Gastrocnemius medialis (tissue), 4 donors: Measurements from ENCODE around the gene SAA2.

ENCODE experiments used
- POLR2A ChIP-seq, 2 donors: fragments of 450-650 bp; IDR thresholded peaks; one replicate each; pipeline ENCODE4 v1.6.1; 2017; ENCODE audit warnings: antibody characterized with exemption in 2 of 2, mild to moderate bottlenecking in 2 of 2, moderate library complexity in 2 of 2
- TF ChIP-seq, protein P1 (sequence below), 5 experiments: fragments of 450-650 bp in 3 of 5; fragments of 200-600 bp in 2 of 5; sonication (generic) in 2 of 5; IDR thresholded peaks in 4 of 5; conservative IDR thresholded peaks in 1 of 5; 1 replicate in 4 of 5; 2 replicates in 1 of 5; pipeline ENCODE4 v1.5.1; 2016 to 2019; ENCODE audit warnings: antibody characterized with exemption in 5 of 5, mild to moderate bottlenecking in 3 of 5, moderate library complexity in 3 of 5

DNA sequence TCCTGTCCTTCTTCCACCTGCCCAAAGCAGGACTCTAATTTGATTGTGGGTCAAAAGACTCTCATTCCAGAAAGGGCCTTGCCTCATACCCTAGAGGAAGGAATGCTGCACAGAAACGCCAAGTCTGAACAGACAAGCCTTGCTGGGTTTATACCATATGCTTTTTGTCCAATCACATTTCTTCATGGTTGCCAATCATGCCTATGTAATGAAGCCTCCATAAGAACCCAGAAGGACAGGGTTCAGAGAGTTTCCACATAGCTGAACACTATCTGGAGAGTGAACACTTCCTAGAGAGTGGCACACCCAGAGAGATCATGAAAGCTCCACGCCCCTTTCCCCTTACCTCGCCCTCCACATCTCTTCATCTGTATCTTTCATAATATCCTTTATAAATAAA, 4.8 kb upstream of the SAA2 start:
- TF ChIP-seq, protein P1, sequence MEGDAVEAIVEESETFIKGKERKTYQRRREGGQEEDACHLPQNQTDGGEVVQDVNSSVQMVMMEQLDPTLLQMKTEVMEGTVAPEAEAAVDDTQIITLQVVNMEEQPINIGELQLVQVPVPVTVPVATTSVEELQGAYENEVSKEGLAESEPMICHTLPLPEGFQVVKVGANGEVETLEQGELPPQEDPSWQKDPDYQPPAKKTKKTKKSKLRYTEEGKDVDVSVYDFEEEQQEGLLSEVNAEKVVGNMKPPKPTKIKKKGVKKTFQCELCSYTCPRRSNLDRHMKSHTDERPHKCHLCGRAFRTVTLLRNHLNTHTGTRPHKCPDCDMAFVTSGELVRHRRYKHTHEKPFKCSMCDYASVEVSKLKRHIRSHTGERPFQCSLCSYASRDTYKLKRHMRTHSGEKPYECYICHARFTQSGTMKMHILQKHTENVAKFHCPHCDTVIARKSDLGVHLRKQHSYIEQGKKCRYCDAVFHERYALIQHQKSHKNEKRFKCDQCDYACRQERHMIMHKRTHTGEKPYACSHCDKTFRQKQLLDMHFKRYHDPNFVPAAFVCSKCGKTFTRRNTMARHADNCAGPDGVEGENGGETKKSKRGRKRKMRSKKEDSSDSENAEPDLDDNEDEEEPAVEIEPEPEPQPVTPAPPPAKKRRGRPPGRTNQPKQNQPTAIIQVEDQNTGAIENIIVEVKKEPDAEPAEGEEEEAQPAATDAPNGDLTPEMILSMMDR (IDR thresholded peaks at IDR 0.05 in 4 of 5, conservative IDR thresholded peaks at IDR 0.05 in 1 of 5), result no peak
- TF ChIP-seq POLR2A (IDR thresholded peaks at IDR 0.05), result no peak
